Forelimb muscle (tissue), 1 donor: ENCODE data around the gene SPECC1L. TPM values are rescaled to one million over a fixed set of nuclear protein-coding genes. Genes with fewer than 3 reads are reported as not detected.
A peak's percentile ranks its signal among the peaks of the same experiment; 100 is the strongest.

ENCODE experiments used
- DNase-seq: peaks from one replicate; pipeline ENCODE4 v3.0.0-alpha.2; 2013; ENCODE audit warnings: low read depth
- polyA plus RNA-seq: library from polyadenylated mRNA; unstranded; fragments of 120-200 nt; gene quantifications from one replicate; pipeline ENCODE4 v1.2.1, GENCODE V29; 2013; ENCODE audit not compliant: insufficient read length

Gene SPECC1L
- polyA plus RNA-seq, 1 donor: 25.1 TPM

DNA sequence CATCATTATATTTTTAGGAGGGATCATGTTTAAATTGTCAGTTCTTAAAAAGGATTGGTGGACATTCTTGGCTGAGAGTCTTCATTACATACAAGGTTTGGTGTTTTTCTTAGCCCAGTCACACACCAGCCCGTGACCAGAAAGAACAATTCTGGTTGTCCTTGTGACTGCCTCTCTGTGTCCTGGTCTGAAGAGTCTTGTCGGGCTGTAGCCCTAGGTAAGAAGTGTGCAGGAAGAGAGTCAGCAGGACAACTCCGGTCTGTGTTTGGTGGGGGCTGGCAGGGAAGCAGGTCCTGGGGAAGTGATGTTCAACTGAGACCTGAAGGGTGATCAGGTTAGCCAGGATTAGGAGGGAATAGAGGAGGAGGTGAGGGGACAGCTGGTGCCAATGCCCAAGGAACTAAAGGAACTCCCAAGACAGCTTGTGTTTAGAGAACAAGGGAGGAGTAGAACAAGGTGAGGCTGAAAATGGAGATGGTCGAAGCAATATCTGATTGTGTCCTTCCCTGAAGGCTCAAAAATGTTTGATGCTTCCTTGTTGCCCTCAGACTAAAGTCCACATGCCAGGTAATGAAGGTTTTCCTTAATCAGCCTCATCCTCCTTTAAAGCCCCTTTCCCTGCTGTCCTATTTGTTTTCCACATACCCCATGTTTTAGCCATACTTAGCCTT, 91.5 kb downstream of the SPECC1L start:
- DNase-seq: no peak

DNA sequence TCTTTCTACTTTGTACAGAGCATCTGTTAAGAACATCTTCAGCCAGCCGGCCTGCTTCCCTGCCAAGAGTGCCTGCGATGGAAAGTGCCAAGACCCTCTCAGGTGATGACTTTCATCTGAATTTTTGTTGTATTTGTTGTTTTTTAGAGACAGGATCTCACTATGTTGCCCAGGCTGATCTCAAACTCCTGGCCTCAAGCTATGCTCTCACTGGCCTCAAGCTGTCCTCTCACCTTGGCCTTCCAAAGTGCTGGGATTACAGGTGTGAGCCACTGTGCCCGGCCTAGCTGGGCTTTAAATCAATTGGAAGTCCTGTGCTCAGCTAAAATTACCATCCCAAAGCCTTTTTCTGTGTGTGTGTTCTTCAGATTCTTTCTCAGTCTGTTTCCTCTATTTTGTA, 92.6 kb downstream of the SPECC1L start:
- no peak for DNase-seq

DNA sequence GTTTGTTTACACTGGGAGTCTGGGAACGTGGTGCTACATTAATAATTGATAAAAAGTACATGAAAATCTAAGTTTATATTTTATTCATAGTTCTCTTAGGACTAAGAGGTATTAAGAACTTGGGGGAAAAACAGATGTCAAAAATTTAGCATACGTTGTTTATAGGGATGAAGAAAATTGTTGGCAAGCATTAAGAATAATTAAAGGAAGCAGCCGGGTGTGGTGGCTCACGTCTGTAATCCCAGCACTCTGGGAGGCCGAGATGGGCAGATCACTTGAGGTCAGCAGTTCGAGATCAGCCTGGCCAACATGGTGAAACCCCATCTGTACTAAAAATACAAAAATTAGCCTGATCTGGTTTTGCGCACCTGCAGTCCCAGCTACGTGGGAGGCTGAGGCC, 96.1 kb downstream of the SPECC1L start:
- no peak for DNase-seq

DNA sequence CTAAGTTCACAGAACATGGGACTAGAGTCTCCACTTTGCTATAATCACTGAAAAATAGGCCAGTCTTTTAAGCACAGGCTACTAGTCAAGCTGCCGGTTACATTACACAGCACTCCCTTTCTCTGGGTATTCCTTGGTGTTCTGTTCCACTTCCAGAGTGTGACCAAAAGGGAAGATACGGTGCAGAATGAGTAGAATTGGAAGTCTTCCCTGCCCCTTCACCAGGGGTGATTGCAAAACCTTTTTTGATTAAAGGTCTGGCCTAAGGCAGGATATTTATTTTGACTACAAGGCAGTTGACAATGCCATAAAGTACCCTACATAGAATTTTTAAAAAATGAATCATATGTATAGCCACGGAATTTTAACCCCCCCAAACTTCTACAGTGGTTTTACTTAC, 97.2 kb downstream of the SPECC1L start:
- DNase-seq: no peak

DNA sequence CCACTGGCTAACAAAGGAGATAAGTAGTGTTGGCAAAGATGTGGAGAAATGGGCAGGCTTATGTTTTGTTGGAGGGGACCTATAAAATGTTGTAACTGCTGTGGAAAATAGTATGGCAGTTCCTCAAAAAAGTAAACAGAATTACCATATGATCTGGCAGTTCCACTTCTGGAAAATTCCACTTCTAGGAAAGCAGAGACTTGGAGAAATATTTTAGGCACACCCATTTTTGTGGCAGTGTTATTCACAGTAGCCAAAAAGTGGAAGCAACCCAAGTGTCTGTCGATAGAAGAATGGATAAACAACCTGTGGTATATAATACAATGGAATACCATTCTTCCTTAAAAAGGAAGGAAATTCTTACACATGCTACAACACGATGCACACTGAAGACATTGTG, 99.8 kb downstream of the SPECC1L start:
- DNase-seq: no peak

DNA sequence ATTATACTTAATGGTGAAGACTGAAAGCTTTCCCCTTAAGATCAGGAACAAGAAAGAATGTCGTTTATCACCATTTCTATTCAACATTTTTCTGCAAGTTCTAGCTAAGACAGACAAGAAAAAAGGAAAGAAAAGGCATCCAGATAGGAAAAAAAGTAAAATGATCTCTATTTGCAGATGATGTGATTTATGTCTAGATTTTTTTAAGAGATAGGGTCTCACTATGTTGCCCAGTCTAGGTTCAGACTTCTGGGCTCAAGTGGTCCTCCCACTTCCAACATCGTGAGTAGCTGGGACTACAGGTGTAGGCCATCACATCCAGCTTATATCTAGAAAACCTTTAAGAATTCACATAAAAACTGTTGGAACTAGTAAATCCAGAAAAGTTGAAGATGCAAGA, 105.4 kb downstream of the SPECC1L start:
- no peak for DNase-seq

DNA sequence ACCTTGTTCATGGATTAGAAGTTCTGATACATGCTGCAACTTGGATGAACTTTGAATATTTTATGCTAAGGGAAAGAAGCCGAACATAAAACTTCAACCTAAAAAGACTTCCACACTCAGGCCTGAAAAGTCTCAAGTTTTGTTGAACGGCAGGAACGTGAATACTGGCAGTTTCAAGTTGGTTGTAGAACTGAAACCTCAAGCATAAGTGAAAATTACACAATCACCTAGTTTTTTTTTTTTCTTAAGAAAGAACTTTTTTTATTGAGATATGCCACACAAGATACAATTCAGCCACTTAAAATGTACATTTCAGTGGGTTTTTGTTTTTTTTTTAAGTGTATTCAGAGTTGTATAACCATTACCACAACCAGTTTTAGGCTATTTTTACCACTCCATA, 106.0 kb downstream of the SPECC1L start:
- no peak for DNase-seq

DNA sequence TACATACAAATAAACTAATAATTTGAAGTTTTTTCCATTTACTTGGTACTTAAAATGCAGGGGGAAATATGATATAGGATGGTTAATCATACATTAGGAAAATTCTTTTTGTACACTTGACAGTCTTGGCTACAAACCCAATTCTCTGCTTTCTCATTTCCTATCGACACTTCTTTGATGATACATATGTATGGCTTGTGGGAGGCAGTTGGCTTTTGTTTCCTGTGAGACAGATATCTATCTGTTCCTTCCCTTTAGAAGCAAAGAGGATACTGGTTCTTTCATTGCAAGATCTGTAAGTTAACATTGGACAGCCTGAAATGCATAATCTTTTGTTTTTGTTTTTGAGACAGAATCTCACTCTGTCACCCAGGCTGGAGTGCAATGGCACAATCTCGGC, 108.9 kb downstream of the SPECC1L start:
- DNase-seq: no peak

DNA sequence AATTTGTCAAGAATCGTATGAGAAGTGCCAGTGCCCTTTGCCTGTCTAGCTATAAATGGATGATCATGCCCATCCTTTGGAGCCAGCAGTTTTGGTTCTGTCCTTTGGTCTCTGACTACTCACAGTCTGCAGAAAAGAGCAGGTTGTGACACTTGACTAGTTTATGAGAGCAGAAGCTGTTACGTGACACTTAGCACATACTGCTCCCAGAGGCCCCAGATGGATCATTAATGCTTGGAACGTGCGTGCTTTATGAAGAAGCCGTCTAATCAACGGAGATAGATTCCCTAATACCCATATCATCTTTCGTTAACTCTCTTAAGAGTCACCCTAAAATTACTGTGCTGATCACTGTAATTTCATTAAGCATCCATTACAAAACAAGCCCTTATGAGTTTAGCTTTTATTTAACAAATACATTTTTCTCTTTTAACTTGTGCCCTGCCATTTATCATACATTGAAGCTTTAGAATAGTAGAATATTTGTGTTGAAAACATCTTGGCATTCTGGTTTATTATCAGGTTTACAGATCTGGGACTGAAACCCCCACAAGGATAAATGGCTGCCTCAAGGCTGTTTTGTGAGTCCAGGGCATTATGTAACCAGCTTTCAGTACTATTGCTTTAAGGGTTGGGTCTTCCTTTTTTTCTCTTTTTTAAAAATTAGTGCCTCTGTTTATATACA, 109.7 kb downstream of the SPECC1L start:
- DNase-seq: no peak

DNA sequence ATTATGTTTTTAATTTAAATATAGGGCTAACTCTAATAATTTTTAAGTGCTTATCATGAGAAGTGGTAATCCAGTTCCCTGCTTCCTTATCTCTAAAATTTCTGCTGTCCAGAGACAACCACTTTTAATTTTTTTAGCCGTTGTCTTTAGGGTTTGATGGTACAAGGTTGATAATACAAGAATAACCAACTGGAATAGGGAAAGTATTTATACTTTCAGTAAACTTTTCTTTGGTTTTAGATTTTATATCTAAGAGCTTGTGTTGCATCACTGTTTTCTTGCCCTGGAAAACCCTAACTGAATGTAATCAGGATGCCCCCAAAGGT, 110.2 kb downstream of the SPECC1L start:
- DNase-seq: no peak

DNA sequence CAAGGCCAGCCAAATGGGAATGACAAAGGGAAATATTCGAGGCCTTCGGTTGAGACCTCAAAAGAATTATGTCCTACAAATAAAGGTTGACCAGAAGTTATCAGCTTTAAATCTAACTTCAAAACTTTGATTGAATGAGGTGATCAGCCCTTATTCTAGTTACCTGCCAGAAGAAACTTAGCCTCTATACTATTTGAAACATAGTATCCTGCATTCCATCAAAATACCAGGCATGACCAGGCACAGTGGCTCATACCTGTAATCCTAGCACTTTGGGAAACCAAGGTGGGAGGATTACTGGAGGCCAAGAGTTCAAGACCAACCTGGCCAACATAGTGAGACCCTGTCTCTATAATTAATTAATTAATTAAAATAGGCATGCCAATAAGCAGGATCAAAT, 112.4 kb downstream of the SPECC1L start:
- DNase-seq: no peak

DNA sequence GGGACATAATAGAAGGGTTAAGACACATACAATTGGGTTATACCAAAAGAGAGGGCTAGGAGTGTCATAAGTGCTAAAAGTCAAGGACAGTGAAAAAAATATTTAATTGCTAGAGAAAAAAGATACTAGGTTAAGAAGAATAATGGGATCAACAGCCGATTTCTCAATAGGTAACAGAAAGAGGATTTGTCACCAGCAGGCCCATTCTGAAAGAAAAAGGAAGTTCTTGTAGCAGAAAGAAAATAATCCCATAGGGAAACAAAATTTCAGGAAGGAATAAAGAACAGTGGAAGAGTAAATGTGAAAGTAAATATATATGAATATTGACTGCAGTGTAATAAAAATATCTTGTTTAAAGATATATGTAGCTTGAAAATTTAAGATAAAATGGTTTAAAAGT, 113.5 kb downstream of the SPECC1L start:
- no peak for DNase-seq

DNA sequence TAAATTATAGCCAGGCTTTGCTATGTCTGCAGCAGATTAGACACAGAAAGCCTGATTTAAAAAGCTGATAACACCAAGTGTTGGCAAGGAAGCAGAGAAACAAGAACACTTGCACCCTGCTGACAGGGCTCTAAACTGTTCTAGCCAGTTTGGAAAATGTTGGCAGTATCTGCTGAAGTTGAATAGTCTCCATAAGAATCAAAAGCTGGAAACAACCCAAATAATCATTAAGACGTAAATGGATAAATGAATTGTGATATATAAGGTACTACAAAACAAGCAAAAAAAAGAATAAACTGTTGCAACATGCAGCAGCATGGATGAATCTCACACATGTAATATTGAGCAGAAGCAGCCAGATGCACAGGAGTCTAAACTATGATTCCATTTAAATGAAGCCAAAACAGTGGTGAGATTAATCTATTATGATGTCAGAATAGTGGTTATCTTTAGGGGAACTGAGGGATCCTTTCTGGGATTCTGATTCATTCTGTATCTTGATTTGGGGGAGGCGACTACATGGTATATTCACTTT, 116.4 kb downstream of the SPECC1L start:
- no peak for DNase-seq

DNA sequence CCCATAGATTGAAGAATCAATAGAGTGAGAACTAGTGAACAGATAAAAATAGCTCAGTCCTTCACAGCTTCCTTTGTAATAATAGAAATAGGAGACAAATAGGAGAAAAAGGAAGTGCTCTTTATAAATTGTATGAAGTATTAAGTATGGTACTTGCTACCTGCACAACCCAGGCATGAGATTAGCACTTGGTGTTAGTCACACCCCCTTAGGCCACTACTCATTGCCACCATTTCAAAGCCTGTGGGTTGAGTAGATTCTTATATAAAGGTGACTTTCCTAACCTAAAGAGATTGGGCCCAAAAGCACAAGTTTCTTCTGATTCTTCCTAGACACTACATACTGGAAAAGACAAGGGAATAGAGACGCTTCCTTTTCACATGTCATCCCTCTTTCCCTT, 119.0 kb downstream of the SPECC1L start:
- DNase-seq: no peak

DNA sequence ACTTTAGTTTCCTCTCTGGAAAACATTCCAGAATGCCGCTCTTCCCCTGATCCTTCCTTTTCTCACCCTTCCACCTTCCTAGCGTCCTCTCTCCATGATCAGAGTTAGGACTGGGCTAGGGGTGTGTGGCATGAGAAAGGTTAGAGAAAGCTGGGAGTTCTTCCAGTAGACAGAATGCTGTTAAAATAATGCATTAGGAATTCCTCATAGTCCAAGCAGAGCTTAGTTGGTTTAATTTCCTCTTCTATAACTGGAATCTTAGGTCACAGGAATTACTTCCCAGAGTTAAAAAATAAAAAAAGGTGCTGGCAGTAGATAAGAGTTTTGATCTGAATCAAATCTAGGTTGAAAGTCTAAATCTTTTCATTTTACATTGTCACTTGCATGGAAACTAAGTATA, 119.5 kb downstream of the SPECC1L start:
- DNase-seq: no peak

DNA sequence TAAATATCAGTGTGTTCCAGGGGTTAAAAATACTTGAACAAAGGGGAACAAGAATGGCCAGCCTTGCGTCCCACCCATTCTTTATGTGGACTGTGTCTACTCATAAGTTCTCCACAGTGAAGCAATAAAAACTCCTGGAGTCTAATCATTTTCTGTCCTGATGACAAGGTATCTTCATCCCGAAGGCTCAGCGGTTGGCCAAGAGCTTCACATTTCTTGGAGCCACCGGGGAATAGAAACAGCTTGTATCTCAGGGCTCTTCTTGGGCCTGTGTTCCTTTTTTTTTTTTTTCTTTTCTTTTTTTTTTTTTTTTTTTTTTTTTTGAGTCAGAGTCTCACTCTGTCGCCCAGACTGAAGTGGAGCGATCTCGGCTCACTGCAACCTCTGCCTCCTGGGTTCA, 119.9 kb downstream of the SPECC1L start:
- DNase-seq: peak; percentile 44

DNA sequence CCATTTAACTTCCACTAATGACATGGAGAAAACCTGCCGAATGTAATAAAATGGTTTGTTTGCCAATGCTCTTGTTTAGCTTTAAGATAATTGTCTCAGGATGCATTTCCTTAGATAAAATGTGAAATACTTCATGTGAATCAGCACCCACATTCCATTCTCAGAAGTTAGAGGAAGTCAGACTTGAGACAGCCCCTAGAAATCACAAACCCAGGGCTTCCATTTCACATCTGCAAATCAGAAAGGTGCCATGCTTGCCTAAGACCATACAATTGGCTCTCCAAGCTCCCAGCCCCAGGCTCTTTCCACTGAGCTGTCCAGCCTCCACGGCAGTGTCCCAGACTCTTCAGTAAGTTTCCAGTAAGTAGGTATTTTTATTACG, 121.2 kb downstream of the SPECC1L start:
- no peak for DNase-seq

DNA sequence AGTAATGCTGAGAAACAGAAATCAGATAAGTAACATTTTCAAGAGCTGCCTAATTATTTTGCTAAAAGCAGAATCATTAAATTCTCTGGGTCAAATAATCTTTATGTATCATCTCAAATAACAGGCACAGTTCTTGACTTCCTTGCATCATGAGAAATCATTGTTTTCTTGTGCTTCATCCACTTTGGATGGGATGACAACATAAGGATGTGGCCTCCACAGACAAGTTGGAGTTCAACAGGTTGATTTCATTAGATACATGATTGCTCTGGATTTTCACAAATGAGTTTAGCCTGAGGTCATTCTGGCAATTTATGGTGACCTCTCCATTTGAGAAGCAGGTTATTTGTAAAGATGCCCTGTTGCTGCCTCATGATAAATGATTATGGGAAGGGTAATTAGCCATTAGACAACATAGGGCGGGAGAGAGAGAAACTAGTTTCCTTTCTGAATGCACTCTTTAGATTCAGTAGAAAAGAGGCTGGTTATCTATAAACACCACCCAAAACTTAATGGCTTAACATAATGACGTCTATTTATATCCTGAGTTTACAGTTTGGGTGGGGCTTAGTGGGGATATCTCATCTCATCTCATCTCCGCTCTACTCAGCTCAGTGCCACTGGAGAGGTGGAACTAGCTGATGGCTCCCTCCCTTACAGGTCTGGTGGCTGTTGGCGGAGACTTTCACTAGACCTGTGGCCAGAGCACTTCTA, 121.7 kb downstream of the SPECC1L start:
- DNase-seq: no peak

DNA sequence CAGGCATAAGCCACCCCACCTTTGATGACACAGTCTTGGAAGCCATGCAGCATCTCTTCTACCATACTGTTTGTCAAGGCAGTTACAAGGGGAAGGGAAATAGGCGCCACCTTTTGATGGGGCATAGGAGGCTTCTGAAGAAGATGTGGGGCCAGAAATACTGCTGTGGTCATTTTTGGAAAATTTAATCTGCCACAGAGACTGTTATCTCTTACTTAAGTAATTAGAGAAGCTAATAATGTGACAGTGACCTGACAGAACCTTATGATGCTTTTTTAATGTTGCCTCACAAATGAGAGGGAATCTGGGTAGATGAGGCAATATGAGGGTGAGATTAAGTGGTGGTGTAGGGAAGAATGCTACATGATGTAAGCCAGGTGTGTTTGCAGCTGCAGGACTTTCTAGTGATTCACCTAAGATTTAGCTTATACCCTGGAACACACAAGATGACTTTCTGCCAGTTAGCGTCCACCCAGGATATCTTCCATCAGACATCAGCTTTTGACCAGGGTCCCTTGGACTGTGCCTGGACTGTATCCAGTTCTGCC, 122.5 kb downstream of the SPECC1L start:
- DNase-seq: no peak

DNA sequence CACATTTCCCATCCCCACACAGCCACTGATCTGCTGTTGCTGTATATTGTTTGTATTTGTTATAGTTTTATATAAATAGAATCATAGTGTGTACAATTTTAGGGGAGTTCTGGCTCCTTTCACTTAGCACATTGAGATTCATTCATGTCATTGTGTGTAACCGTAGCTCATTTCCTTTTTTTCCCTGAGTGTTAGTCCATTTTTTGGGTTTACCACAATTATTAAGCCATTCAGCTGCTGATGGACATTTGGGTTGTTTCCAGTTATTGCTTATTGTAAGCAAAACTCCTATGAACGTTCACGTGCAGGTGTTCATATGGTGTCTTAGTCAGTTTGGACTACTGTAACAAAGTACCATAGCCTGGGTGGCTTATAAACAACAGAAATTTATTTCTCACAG, 123.2 kb downstream of the SPECC1L start:
- DNase-seq: no peak

DNA sequence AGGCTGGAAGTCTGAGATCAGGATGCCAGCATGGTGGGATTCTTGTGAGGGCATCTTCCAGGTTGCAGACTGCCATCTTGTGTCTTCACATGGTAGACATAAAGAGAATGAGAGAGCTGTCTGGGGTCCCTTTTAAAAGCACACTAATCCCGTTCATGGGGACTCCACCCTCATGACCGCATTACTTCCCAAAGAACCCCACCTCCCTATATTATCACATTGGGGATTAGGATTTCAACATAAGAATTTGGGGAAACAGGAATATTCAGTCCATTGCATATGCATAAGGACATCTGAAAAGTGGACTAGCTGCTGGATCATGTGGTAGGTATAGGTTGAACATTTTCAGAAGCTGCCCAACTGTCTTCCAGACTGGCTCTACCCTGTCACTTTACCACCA, 123.6 kb downstream of the SPECC1L start:
- DNase-seq: no peak

DNA sequence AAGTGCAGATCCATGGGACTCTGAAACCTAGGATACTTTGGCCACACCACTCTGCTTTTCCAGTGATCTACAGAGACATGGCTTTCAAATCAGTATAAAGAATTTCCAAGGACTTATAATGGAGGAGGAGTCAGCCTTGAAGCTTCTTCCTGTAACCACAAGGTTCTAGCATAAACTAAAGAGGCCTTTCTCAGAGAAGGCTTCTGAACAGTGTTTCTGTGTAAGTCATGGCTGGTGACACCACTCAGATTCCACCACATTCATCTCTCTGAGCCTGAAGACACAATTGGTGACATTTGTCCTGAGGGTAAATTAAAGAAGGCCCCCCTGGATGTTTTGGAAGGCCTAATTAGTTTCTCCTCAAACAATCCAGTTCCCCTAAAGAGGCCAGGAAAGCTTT, 127.8 kb downstream of the SPECC1L start:
- no peak for DNase-seq
